Fibroblast of lung (primary cell): Measurements from ENCODE around the gene FSD1L.

Experiments used
- EZH2 ChIP-seq: IDR thresholded peaks from 2 replicates; pipeline ENCODE4 v1.5.1; 2012; ENCODE audit warnings: low read length, control low read depth, mild to moderate bottlenecking; ENCODE audit errors: missing control alignments
- TF ChIP-seq, protein P1 (sequence below), 2 donors: IDR thresholded peaks in 1 of 2; conservative IDR thresholded peaks in 1 of 2; 1 replicate in 1 of 2; 2 replicates in 1 of 2; pipeline ENCODE4 v1.5.1; 2011 to 2012; ENCODE audit warnings: low read length in 2 of 2, control low read depth in 1 of 2, inconsistent platforms in 1 of 2, low read depth in 1 of 2, mild to moderate bottlenecking in 1 of 2

GRCh38 chr9:105593145-105593544 is 145.3 kb downstream of the FSD1L start:
- TF ChIP-seq, protein P1, sequence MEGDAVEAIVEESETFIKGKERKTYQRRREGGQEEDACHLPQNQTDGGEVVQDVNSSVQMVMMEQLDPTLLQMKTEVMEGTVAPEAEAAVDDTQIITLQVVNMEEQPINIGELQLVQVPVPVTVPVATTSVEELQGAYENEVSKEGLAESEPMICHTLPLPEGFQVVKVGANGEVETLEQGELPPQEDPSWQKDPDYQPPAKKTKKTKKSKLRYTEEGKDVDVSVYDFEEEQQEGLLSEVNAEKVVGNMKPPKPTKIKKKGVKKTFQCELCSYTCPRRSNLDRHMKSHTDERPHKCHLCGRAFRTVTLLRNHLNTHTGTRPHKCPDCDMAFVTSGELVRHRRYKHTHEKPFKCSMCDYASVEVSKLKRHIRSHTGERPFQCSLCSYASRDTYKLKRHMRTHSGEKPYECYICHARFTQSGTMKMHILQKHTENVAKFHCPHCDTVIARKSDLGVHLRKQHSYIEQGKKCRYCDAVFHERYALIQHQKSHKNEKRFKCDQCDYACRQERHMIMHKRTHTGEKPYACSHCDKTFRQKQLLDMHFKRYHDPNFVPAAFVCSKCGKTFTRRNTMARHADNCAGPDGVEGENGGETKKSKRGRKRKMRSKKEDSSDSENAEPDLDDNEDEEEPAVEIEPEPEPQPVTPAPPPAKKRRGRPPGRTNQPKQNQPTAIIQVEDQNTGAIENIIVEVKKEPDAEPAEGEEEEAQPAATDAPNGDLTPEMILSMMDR (conservative IDR thresholded peaks at IDR 0.05 in 1 of 2, IDR thresholded peaks at IDR 0.05 in 1 of 2; ENCODE audit: low read depth in 1 of 2, low read length in 2 of 2), result no peak
- no peak for TF ChIP-seq EZH2
